Astrocyte (in vitro differentiated cells and primary cell): ENCODE results near the gene INSRR. TPM values are rescaled to one million over a fixed set of nuclear protein-coding genes. Genes with fewer than 3 reads are reported as not detected.

Experiments
- DNase-seq: peaks from one replicate; pipeline ENCODE4 v3.0.0-alpha.2; 2010; ENCODE audit warnings: low read depth
- FAIRE-seq: peaks from 2 replicates; lab custom pipeline; 2011; peaks lifted over from hg19 to GRCh38; lab: Jason Lieb, UNC
- H2AFZ ChIP-seq: 2 replicates; pipeline ENCODE4 v1.6.0; 2012; ENCODE audit warnings: low read depth, low read length, inconsistent platforms
- H3K27ac ChIP-seq: 2 replicates; pipeline ENCODE4 v1.5.1; 2011; ENCODE audit warnings: low read depth, low read length, inconsistent platforms
- H3K27me3 ChIP-seq: 2 replicates; pipeline ENCODE4 v1.6.0; 2011; ENCODE audit warnings: low read length, inconsistent platforms; ENCODE audit not compliant: insufficient read depth
- H3K36me3 ChIP-seq: 2 replicates; pipeline ENCODE4 v1.5.1; 2011; ENCODE audit warnings: low read length, inconsistent platforms; ENCODE audit not compliant: insufficient read depth
- H3K4me1 ChIP-seq: 2 replicates; pipeline ENCODE4 v1.5.1; 2011; ENCODE audit warnings: low read length, inconsistent platforms; ENCODE audit not compliant: insufficient read depth
- H3K4me2 ChIP-seq: 2 replicates; pipeline ENCODE4 v1.6.0; 2012; ENCODE audit warnings: low read length, inconsistent platforms
- H3K4me3 ChIP-seq: 2 replicates; pipeline ENCODE4 v1.5.1; 2011; ENCODE audit warnings: low read depth, mild to moderate bottlenecking, low read length, inconsistent platforms; ENCODE audit not compliant: insufficient read depth
- H3K79me2 ChIP-seq: 2 replicates; pipeline ENCODE4 v1.6.0; 2012; ENCODE audit warnings: mild to moderate bottlenecking, low read length, inconsistent platforms; ENCODE audit not compliant: insufficient read depth
- H3K9ac ChIP-seq: 2 replicates; pipeline ENCODE4 v1.6.0; 2012; ENCODE audit warnings: mild to moderate bottlenecking, low read length, inconsistent platforms
- H3K9me3 ChIP-seq: 2 replicates; pipeline ENCODE4 v1.5.1; 2012; ENCODE audit warnings: low read depth, mild to moderate bottlenecking, low read length, inconsistent platforms; ENCODE audit not compliant: insufficient read depth
- H4K20me1 ChIP-seq: 2 replicates; pipeline ENCODE4 v1.6.0; 2012; ENCODE audit warnings: low read length, inconsistent platforms; ENCODE audit not compliant: insufficient read depth
- H3K27ac Mint-ChIP-seq: one replicate; pipeline ENCODE4 v1.8.0; 2021; ENCODE audit warnings: mild to moderate bottlenecking, mixed read lengths; ENCODE audit not compliant: unreplicated experiment
- H3K27me3 Mint-ChIP-seq: one replicate; pipeline ENCODE4 v1.8.0; 2021; ENCODE audit warnings: low read depth, mixed read lengths; ENCODE audit not compliant: unreplicated experiment
- H3K36me3 Mint-ChIP-seq: one replicate; pipeline ENCODE4 v1.8.0; 2021; ENCODE audit warnings: low read depth, mixed read lengths; ENCODE audit not compliant: unreplicated experiment
- H3K4me1 Mint-ChIP-seq: one replicate; pipeline ENCODE4 v1.8.0; 2021; ENCODE audit warnings: low read depth, mixed read lengths; ENCODE audit not compliant: unreplicated experiment
- H3K4me3 Mint-ChIP-seq: one replicate; pipeline ENCODE4 v1.8.0; 2021; ENCODE audit warnings: mild to moderate bottlenecking, moderate library complexity, mixed read lengths; ENCODE audit not compliant: unreplicated experiment
- H3K9me3 Mint-ChIP-seq: one replicate; pipeline ENCODE4 v1.8.0; 2021; ENCODE audit warnings: mild to moderate bottlenecking, mixed read lengths; ENCODE audit not compliant: unreplicated experiment
- CTCF ChIP-seq: IDR thresholded peaks from 2 replicates; pipeline ENCODE4 v1.5.1; 2011; ENCODE audit warnings: low read depth, mild to moderate bottlenecking, inconsistent platforms, low read length, moderate library complexity; ENCODE audit not compliant: insufficient read depth
- EZH2 ChIP-seq: IDR thresholded peaks from 2 replicates; pipeline ENCODE4 v1.6.1; 2012; ENCODE audit warnings: mild to moderate bottlenecking, low read length, inconsistent platforms; ENCODE audit not compliant: insufficient read depth
- total RNA-seq: library from RNA; stranded (reverse); gene quantifications from 2 replicates; pipeline ENCODE4 v1.2.1, GENCODE V29; 2021

INSRR gene
- total RNA-seq, 1 donor from 2014 or later: 0.05 TPM

- Histone ChIP-seq H3K36me3 (no peaks in the 10 kb centered on the region), H3K79me2 (no peaks in the 10 kb centered on the region), H3K27ac (no peak overlapping the region), H3K4me2 (no peak overlapping the region), H3K4me3 (no peak overlapping the region), H3K4me1 (no peaks in the 10 kb centered on the region), H3K9ac (no peak overlapping the region), H4K20me1 (no peaks in the 10 kb centered on the region), H2AFZ (no peak overlapping the region), H3K9me3 (no peaks in the 10 kb centered on the region), H3K27me3 (peaks cover 43% of the 10 kb centered on the region)
- peaks cover 84% of the 10 kb centered on the region for H3K27me3 Mint-ChIP-seq
- H3K27ac Mint-ChIP-seq: no peak overlapping the region
- no peak for FAIRE-seq
- H3K4me1 Mint-ChIP-seq: peaks cover 5% of the 10 kb centered on the region
- no peaks in the 10 kb centered on the region for H3K36me3 Mint-ChIP-seq
- DNase-seq: no peak
- no peak overlapping the region for H3K4me3 Mint-ChIP-seq
- H3K9me3 Mint-ChIP-seq: no peaks in the 10 kb centered on the region
- TF ChIP-seq CTCF: no peak
- TF ChIP-seq EZH2: no peak
Observed at GRCh38 chr1:156883919-156884318, 25.0 kb upstream of the INSRR start.

GRCh38 chr1:156882543-156882942 is 23.6 kb upstream of the INSRR start:
- Histone ChIP-seq H3K4me1 (no peaks in the 10 kb centered on the region), H3K4me2 (no peak overlapping the region)

More at GRCh38 chr1:156882543-156882942, 23.6 kb upstream of the INSRR start:
- FAIRE-seq (no peak), DNase-seq (no peak)
- H3K27ac Mint-ChIP-seq: no peak overlapping the region
- Histone ChIP-seq H3K9ac (no peak overlapping the region), H3K79me2 (no peaks in the 10 kb centered on the region), H3K4me3 (no peak overlapping the region), H3K36me3 (no peaks in the 10 kb centered on the region), H3K27ac (no peak overlapping the region), H3K9me3 (no peaks in the 10 kb centered on the region), H3K27me3 (peaks cover 50% of the 10 kb centered on the region), H2AFZ (no peak overlapping the region), H4K20me1 (no peaks in the 10 kb centered on the region)
- H3K27me3 Mint-ChIP-seq: peaks cover 89% of the 10 kb centered on the region
- H3K36me3 Mint-ChIP-seq: no peaks in the 10 kb centered on the region
- TF ChIP-seq CTCF (no peak), EZH2 (no peak)
- H3K4me3 Mint-ChIP-seq: no peak overlapping the region
- H3K4me1 Mint-ChIP-seq: peaks cover 5% of the 10 kb centered on the region
- no peaks in the 10 kb centered on the region for H3K9me3 Mint-ChIP-seq
